ENCODE measurements around the gene ZNF304.
"Not testable (repeated sequence)": the region's sequence is repeated elsewhere in the genome, so short reads cannot be mapped to it uniquely, and the experiment has no call there.

ZNF304 gene

DNA sequence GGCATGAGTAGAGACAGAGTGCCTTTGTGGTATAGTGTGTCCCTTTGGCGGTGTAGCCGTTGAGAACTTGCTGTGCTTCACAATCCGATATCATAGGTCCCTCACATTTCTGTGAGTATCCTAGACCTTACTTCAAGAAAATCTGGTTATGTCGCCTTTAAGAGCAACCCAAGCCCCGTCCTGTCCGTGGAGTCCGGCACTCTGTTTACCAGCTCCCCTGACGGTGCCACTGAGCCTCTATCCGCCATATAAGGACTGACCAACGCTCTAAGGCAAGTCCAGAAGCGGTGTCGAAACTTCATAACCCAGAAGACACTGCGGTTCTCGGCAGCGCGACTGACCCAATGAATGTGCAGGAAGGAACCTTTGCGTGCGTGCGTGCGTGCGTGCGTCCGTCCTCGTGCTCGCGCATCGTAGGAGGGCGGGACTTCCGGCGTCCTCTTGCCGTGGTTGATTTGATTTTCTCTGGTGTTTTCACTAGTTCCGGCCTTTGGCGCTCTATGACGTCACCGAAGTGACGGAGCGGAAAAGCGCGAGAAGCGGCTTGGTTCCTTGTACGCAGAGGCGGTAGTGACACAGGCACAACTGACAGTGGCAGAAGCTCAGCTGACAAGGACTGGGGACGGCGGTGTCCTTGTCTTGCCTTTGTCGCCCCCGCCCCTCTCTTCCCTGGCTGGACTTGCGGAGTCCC is 12.1 kb downstream of the ZNF304 start, which contains the start of the genes TRAPPC2B and ZNF547:
TRAPPC2B (plus strand) TSS at position 555 of the 691 bp plus-strand sequence. CDS start 1,283 bp downstream, outside the sequence.
ZNF547 (plus strand) TSS at position 555 of the 691 bp plus-strand sequence. CDS start 5,005 bp downstream, outside the sequence.
- peak; percentile 98 for DNase-seq

DNA sequence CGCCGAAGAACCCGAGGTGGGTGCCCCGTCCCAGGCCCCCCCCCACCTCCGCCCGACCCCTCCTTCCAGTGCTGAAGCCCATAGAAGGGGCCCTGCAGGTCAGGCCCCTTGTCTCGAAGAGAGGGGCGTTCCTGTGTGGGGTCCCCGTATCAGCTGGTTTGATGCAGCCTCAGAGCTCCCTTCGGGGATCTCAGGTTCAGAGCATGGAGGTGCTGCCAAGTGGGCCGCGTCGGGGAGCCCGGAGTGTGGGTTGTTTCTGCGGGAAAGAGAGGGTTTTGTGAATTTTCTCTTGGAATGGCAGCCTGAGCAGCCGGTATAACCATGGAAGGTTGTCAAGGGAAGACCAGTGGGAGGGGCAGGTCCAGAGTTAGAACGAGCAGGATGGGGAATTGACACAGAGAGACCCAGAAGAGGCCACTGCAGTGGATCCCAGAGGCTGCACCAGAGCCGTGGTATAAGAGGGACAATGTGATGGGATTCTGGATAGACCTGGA is 12.7 kb downstream of the ZNF304 start:
- no peak for DNase-seq

DNA sequence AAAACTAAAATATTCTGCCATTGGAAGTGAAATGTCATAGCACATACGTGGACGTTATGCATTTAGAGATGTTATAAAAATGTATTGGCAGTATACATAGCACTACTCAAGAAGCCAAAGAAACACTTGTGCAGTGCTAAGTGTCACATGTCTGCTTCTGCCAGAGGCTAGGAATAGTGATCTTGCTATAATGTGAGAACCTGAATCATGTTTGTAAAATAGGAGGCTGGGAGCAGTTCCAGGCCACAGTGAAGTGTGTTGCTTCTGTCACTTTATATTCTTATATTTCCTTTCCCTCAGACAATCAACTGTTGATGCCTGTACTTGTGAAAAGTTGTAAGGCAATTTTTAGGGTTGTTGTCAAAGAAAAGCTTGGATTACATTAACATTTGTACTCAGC is 15.7 kb downstream of the ZNF304 start:
- no peak for DNase-seq

DNA sequence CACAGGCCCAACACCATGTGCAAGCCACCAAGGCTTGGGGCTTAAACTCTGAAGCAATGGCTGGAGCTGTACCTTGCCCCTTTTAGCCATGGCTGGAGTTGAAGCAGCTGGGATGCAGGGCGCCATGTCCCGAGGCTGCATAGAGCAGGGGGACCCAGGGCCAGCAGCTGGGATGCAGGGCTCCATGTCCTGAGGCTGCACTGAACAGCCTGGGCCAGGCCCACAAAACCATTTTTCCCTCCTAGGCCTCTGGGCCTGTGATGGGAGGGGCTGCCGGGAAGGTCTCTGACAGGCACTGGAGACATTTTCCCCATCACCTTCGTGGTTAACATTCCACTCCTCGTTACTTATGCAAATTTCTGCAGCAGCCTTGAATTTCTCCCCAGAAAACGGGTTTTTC is 23.1 kb downstream of the ZNF304 start:
- DNase-seq: no peak

DNA sequence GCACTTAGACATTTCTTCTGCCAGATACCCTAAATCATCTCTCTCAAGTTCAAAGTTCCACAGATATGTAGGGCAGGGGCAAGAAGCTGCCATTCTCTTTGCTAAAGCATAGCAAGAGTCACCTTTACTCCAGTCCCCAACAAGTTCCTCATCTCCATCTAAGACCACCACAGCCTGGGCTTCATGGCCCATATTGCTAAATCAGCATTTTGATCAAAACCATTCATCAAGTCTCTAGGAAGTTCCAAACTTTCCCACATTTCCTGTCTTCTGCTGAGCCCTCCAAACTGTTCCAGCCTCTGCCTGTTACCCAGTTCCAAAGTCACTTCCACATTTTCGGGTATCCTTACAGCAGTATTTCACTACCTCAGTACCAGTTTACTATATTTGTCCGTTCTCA is 23.6 kb downstream of the ZNF304 start:
- DNase-seq: not testable (repeated sequence)

DNA sequence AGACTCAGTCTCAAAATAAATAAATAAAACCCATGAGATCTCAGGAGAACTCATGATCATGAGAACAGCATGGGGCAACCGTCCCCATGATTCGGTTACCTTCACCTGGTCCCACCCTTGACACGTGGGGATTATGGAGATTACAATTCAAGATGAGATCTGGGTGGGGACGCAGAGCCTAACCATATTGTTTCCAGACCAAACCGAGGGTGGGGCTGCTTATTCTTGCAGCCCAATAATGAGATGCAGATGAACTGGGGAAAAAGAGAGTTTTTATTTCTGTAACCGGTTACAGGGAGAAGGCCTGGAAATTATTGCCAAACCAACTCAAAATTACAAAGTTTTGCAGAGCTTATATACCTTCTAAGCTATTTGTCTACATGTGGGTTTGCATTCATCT is 25.1 kb downstream of the ZNF304 start:
- no peak for DNase-seq

DNA sequence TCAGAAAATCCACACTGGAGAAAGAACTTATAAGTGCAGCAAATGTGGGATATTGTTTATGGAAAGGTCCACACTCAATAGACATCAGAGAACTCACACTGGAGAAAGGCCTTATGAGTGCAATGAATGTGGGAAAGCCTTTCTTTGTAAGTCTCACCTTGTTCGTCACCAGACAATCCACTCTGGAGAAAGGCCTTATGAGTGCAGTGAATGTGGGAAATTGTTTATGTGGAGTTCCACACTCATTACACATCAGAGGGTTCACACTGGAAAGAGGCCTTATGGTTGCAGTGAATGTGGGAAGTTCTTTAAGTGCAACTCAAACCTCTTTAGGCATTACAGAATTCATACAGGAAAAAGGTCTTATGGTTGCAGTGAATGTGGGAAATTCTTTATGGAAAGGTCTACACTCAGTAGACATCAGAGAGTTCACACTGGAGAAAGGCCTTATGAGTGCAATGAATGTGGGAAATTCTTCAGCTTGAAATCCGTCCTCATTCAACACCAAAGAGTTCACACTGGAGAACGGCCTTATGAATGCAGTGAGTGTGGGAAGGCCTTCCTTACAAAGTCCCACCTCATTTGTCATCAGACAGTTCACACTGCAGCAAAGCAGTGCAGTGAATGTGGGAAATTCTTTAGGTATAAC is 26.6 kb downstream of the ZNF304 start:
- DNase-seq: no peak

DNA sequence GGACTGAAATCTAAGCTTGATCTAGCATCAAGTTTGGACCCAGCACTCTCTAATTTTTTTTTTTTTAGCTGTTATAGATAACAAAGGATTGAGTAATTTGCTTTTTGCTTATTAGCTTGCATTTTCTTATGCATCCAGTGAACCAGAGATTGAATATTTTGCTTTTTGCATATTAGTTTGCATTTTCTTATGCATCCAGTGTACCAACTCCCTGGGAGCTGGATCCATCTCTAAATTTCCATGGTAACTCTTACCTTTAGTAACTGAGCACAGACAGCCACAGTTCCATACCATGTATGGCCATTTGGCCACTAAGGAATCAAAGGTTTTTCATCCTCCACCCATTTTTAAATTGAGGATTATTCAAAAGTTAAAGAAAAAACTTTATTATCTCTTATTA is 29.9 kb downstream of the ZNF304 start:
- no peak for DNase-seq

DNA sequence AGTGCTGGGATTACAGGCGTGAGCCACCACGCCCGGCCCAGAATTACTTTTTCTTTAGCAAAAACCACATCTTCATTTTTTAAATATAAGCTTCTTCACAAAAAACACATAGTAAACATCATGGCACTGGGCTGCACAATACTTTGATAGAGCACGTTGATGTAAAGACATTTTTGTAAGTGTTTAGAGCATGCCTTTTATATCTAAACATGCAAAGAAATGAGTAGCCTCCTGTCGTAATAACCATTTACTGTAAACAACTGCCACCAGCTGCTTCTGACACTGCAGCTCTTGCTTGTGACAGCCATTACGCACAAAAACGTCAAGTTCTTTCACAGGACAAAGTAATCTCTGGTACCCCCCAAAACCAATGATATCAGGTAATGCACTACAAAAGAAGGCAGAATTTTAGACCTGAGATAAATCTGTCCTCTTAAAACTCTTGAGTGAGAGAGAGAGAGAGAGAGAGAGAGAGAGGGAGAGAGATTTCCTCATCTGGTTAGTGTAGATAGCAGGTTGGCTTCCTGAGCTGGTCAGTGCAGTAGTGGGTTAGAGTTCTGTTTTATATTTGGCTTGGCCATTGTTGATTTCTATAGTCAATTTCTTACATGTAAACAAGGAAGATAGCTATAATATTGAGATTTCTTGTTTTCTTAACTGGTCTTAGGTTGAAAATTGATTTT is 31.9 kb downstream of the ZNF304 start:
- no peak for DNase-seq

DNA sequence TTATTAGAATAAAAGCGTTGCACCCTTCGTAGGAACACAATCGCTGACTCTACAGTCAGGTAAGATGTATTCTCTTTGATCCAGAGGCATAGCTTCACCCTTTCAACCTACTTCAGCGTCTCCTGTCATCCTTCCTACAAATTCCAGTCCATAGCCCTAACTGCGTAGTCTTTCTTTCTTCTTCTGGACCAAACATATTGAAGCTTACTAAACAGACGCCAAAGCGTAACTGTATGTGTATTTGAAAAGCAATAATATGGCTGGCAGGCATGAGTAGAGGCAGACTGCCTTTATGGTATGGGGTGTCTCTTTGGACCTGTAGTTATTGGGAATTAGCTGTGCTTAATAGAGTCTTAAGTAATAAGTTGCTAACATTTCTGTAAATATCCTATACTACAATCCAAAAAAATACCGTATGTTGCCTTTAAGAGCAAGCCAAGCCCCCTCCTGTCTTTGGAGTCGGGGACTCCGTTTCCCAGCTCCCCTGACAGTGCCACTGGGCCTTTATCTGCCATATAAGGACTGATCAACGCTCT is 38.2 kb downstream of the ZNF304 start:
- DNase-seq: no peak

DNA sequence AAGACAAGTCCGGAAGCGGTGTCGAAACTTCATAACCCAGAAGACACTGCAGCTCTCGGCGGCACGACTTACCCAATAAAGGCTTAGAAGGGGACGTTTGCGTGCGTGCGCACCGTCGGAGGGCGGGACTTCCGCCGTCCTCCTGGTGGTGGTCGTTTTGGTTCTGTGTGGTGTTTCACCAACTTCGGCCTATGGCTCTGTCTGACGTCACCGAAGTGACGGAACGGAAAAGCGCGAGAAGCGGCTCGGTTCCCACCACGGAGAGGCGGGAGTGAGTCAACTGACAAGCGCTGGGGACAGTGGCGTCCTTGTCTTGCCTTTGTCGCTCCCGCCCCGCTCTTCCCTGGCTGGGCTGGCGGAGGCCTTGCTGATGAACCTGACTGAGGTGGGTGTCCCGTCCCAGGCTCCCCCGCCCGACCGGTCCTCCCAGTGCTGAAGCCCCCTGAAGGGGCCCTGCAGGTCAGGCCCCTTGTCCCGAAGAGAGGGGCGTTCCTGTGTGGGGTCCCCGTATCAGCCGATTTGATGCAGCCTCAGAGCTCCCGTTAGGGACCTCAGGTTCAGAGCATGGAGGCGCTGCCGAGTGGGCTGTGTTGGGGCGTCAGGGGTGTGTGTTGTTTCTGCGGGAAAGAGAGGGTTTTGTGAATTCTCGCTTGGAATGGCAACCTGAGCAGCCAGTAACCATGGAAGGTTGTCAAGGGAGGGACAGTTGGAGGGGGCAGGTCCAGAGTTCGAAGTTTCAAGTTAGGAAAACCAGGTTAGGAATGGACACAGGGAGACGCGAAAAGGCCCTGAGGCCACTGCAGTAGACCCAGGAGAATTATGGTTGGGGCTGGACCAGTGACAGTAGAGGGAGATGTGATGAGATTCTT is 38.9 kb downstream of the ZNF304 start, which contains the start of gene ZNF548:
ZNF548 (plus strand) TSS at position 125 of the 869 bp plus-strand sequence; CDS start at position 371, 246 bp downstream.
- DNase-seq: peak; percentile 96

DNA sequence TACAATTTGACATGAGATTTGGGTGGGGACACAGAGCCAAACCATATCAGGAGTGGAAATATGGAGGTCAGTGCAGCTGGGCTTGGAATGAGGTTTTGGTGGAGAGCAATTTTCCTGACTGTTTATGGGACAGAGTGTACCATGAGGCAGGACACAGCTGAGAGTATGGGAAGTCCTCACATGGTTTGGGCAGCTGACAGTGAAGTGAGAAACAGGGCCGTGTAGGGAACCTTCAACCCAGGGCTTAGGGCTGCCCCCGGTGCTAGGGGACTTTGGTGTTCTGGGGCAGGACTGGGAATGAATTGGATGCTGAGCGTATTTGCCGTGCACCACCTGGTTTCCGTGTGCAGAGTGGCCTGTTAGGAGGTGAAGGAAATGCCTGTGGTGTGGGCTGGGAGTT is 44.6 kb downstream of the ZNF304 start:
- no peak for DNase-seq

DNA sequence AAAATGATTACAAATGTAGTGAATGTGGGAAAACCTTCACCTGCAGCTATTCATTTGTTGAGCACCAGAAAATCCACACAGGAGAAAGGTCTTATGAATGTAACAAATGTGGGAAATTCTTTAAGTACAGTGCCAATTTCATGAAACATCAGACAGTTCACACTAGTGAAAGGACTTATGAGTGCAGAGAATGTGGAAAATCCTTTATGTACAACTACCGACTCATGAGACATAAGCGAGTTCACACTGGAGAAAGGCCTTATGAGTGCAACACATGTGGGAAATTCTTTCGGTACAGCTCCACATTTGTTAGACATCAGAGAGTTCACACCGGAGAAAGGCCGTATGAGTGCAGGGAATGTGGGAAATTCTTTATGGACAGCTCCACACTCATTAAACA is 47.8 kb downstream of the ZNF304 start:
- no peak for DNase-seq

DNA sequence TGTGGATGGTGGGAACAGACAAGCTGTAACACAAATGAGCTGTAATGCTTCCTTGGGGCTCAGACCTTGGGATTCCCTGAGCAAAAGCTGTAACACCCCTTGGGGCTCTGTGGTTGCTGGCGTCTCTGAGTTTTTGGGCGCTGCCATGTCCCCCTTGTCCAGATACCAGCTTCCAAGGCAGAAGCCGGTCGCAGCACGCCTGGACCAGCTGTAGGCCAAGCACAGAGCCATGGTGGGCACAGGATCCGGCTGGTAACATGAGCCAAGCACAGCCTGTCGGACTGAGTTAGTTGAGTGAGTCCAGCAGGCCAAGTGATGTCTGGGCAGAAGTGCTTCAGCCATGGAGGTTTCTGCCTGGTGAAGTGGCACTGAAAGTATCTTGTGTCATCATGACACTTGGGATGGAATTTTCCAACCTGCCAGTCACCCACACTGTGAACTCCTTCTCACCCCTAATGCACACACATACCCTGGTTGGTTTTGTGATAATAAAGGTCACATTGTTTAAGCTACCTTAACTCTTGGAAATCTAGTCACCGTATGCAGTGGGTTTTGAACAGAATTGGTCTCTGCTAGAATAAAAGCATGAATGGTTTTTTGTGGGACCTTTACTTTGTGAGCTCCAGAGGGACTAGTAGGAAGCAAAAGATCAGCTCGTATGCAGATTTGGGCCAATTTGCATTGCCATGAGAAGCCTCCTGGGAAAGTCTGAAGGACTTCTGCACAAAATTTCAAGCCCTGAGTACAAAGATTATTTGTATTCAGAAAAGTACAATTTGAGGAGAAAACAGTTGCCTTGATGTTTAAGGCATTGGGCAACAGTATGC is 52.9 kb downstream of the ZNF304 start:
- no peak for DNase-seq

DNA sequence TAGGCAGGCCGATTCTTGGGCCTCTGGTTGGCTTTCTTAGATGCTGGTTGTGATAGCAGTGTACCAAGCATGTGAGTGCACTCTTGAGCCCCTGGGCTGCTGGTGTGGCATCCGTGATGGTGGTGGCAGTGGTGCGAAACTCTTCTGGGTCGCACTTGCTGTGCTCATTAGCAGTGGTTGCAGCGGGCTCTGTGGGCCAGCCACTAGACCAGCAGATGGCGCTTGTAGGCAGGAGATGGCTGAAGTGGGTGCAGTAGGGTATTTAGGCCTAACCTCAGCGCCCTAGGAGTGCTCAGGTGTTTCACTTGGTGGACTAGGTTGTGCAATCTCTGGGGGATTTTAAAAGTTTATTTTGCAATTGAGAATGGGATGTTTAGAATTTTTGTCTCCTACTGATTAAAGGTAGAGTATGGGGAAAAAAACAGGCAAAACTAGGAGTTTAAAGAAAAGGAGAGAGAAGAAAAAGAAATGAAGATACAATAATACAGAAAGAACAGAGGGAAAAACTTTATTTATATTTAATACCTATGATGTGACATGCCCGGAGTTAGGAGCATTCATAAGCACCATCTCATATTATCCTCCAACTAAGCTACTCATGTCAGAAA is 55.5 kb downstream of the ZNF304 start:
- DNase-seq: peak; percentile 59

Measured in activated CD4-positive, alpha-beta T cell treated with anti-CD3 and anti-CD28 coated beads for 1 hour (primary cell).